ENCODE measurements around the gene MCM5. TPM values are rescaled to one million over a fixed set of nuclear protein-coding genes. Genes with fewer than 3 reads are reported as not detected.

The MCM5 gene
- total RNA-seq, 1 donor from 2014 or later: 9.1 TPM

GRCh38 chr22:35400501-35400790 lies 506 bp downstream of the MCM5 start:
- DNase-seq (ENCODE audit: low spot score) (no peak), ATAC-seq (no peak)

- DNase-seq (ENCODE audit: low spot score) (no peak), ATAC-seq (no peak)
These were observed 1.9 kb downstream of the MCM5 start for GRCh38 chr22:35401863-35402262.

- DNase-seq (ENCODE audit: low spot score): no peak
- ATAC-seq: no peak
These were observed 3.4 kb downstream of the MCM5 start for GRCh38 chr22:35403356-35403755.

GRCh38 chr22:35404176-35404575 lies 4.2 kb downstream of the MCM5 start:
- ATAC-seq (no peak), DNase-seq (ENCODE audit: low spot score) (no peak)

GRCh38 chr22:35406443-35406842 lies 6.5 kb downstream of the MCM5 start:
- DNase-seq (ENCODE audit: low spot score): no peak

DNA sequence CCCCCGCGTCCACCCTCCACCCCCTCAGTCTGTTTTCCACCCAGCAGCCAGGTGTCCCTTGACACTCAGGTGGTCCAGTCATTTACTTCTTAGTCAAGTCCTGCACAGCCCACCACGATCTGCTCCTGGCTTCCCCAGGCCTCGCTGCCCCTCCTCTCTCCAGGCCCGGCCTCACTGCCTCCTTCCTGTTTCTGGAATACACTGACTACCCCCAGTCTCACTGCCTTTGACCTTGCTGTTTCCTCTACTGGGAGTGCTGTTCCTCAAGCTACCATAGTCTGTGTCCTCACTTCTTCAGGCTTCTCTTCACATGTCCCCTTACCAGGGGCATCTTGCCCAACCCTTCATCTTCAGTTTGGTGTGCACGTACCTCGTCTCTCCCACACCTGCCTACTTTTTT lies 7.4 kb downstream of the MCM5 start:
- DNase-seq (ENCODE audit: low spot score) (no peak), ATAC-seq (peak; percentile 35)

More at GRCh38 chr22:35406443-35406842, 6.5 kb downstream of the MCM5 start:
- no peak for ATAC-seq

- no peak for DNase-seq (ENCODE audit: low spot score)
- peak; percentile 55 for ATAC-seq
These were observed 10.1 kb downstream of the MCM5 start for GRCh38 chr22:35409783-35410662.

GRCh38 chr22:35410663-35411034 lies 10.7 kb downstream of the MCM5 start:
- DNase-seq (ENCODE audit: low spot score) (no peak), ATAC-seq (no peak)

- ATAC-seq (peak; percentile 27), DNase-seq (ENCODE audit: low spot score) (no peak)
These were observed 11.2 kb downstream of the MCM5 start for GRCh38 chr22:35411102-35411501.

- no peak for ATAC-seq
- no peak for DNase-seq (ENCODE audit: low spot score)
These were observed 13.7 kb downstream of the MCM5 start for GRCh38 chr22:35413624-35414023.

DNA sequence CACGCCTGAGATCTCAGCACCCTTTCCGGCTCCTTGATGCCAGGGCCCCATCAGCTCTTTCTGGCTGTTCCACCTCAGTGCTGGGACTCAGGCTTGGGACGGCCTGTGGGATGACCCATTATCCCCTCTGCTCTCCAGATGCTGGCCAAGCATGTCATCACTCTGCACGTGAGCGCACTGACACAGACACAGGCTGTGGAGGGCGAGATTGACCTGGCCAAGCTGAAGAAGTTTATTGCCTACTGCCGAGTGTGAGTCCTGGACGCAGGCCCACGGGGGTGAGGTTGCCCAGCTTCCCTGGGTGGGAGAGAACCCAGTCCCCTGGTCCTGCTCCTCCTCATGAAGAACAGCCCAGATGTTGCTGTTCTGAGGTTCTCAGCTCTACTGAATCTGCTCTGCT lies 17.7 kb downstream of the MCM5 start:
- ATAC-seq (no peak), DNase-seq (ENCODE audit: low spot score) (no peak)

- DNase-seq (ENCODE audit: low spot score): no peak
- peak; percentile 55 for ATAC-seq
These were observed 18.1 kb downstream of the MCM5 start for GRCh38 chr22:35418088-35418487.

- ATAC-seq (no peak), DNase-seq (ENCODE audit: low spot score) (no peak)
These were observed 18.8 kb downstream of the MCM5 start for GRCh38 chr22:35418731-35419130.

GRCh38 chr22:35419756-35420155 lies 19.8 kb downstream of the MCM5 start:
- ATAC-seq: no peak
- no peak for DNase-seq (ENCODE audit: low spot score)

- no peak for DNase-seq (ENCODE audit: low spot score)
- no peak for ATAC-seq
These were observed 21.2 kb downstream of the MCM5 start for GRCh38 chr22:35421121-35421520.

DNA sequence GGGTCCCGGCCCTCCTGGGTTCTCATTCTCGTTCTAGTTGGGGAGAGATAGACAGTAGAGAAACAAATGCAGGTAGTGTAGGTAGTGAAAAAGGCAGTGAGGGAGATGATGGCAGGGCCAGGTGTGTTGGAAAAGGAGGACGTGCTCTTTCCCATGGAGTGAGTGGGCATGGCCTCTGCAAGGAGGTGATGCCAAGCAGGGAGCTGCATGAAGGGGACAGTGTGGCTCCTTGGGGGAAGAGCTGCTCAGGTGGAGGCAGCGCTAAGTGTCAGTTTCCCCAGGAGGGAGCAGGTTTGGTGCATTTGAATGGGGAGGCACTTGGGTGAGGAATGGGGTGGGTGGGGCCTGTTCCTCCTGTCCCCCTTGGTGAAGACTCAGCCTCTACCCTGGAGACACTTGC lies 22.2 kb downstream of the MCM5 start:
- ATAC-seq (no peak), DNase-seq (ENCODE audit: low spot score) (no peak)

DNA sequence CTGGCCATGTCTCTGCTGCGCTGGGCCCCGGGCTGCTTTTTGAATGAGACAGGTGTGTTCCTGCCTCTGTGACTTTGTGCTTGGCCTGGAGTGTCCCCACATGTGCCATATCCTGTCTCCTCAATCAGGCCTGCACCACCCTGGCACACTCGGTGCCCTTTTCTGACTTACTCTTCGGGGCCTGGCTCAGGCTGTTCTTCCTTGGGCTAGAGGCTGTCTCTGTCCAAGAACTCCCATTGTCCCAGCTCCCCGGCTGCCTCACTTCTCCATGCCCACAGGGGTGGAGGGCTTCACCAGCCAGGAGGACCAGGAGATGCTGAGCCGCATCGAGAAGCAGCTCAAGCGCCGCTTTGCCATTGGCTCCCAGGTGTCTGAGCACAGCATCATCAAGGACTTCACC lies 23.0 kb downstream of the MCM5 start:
- ATAC-seq: no peak
- DNase-seq (ENCODE audit: low spot score): no peak

DNA sequence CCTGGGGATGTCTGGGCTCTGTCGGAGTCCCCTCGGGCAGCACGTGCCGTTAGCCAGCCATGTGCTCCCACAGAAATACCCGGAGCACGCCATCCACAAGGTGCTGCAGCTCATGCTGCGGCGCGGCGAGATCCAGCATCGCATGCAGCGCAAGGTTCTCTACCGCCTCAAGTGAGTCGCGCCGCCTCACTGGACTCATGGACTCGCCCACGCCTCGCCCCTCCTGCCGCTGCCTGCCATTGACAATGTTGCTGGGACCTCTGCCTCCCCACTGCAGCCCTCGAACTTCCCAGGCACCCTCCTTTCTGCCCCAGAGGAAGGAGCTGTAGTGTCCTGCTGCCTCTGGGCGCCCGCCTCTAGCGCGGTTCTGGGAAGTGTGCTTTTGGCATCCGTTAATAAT lies 24.1 kb downstream of the MCM5 start:
- DNase-seq (ENCODE audit: low spot score): no peak

DNA sequence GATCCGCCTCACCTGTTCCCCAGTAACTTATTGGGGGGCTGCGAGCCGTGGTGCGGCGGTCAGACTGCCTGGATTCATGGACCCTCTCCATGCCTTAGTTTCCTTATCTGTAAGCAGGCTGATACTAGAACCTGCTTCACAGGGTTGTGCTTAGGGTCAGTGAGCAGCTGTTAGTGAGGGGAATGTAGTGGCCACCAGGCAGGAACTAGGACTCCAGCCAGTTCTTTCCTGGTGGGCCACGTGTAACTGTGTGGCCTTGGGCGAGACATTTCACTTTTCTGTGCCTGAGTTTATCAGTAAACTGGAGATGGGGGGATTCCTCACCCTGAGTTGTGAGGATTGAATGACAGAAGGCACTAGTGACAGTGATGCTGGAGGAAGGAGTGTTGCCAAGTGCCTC lies 24.8 kb downstream of the MCM5 start:
- no peak for DNase-seq (ENCODE audit: low spot score)
- no peak for ATAC-seq

More for the DNA sequence above, 24.1 kb downstream of the MCM5 start:
- ATAC-seq: no peak

DNA sequence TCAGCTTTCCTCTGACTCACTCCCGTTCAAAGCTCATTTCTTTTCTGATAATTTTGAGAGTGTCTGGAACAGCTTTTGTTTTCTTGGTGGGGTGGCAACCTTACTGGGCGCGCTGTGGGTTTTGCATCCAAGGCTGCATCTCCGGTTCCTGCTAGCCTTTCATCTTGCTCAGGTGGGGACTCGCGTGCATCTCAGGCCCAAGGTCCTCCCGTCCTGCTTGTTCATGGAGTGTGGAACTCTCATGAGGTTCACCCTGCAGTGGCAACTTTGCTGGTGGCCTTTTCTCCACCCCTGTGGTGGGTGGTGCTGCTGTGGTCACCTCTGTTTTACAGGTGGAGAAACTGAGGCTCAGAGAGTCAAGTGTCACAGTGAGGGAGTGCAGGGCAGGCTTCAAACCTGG lies 25.6 kb downstream of the MCM5 start:
- no peak for ATAC-seq
- DNase-seq (ENCODE audit: low spot score): no peak

DNA sequence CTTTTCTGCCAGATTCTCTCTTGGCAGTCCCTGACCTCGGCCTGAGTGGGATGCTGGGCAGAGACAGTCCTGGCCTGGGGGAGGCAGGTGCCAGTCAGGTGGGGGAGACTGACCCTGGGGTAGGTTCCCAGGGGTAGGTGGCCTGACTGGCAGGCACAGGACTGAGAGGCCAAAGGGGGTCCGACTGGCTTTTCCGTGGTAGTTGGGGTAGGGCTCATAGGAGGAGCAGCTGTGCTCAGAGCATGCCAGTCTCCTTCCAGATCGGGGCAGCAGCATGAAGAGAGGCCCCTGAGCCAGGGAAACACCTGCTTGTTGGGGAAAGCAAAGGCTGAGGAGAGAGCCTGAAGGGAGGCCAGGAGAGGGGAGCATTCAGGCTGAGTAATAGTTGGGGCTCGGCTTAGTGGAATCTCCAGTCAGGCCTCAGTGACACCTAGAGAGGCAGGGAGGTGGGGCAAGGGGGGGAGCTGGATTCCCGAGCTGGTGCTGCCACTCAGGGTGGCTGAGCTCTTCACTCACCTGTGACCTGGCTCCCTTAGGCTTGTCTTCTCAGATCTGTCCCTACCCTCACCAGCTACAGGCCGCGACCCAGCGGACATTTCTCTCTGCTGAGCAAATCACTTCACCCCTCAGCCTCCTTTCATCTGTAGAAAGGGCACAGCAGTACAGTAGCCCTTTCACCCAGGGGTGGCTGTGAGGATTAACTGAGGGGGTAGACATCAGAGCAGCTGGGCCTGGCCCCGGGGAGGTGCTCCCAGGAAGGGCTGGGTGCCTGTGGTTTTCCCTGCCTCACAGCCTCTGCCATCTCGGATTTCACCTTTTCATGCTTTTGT lies 26.2 kb downstream of the MCM5 start:
- DNase-seq (ENCODE audit: low spot score) (no peak), ATAC-seq (no peak)

DNA sequence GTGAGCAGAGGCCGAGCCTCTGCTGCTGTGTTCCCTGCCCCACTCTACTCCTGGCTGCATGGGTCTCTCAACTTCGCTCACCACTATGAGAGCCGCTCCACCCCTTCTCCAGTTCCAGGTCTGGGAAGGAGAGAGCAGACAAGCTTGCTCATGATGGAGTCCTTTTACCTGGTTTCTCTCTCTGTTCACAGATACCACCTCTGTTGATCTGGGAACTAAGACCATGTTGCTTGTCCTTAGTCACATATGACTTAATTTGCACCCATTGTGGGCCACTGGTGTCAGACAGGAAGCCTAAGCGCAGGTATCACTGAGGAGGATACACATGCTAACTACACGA lies 26.8 kb downstream of the MCM5 start:
- DNase-seq (ENCODE audit: low spot score): no peak
- ATAC-seq: no peak

Measured in left lobe of liver (tissue), 2 donors.